ENCODE measurements around the gene AMN. TPM values are rescaled to one million over a fixed set of nuclear protein-coding genes. Genes with fewer than 3 reads are reported as not detected.

Gene AMN
- total RNA-seq, 1 experiment from 2014 or later = 1.7 TPM

GRCh38 chr14:102933618-102934231 is 11.3 kb downstream of the AMN start:
- peaks cover 25% of the 10 kb centered on the region for H3K27me3 ChIP-seq (ENCODE audit: control insufficient read depth, insufficient read depth, low read length)
- no peak overlapping the region for H3K4me3 ChIP-seq (ENCODE audit: insufficient read depth, low read depth, low read length)
- no peak for DNase-seq

GRCh38 chr14:102935756-102936155 is 13.3 kb downstream of the AMN start:
- Histone ChIP-seq H3K36me3 (replicated peaks; ENCODE audit: control insufficient read depth, insufficient read depth, low read length) (peaks cover 16% of the 10 kb centered on the region), H3K27me3 (ENCODE audit: control insufficient read depth, insufficient read depth, low read length) (peaks cover 5% of the 10 kb centered on the region), H3K4me3 (ENCODE audit: insufficient read depth, low read depth, low read length) (no peak overlapping the region)
- DNase-seq = no peak

More at GRCh38 chr14:102933618-102934231, 11.3 kb downstream of the AMN start:
- peaks cover 9% of the 10 kb centered on the region for H3K36me3 ChIP-seq (replicated peaks; ENCODE audit: control insufficient read depth, insufficient read depth, low read length)

GRCh38 chr14:102937331-102938175 is 15.1 kb downstream of the AMN start:
- DNase-seq = no peak
- H3K4me3 ChIP-seq (ENCODE audit: insufficient read depth, low read depth, low read length) = no peak overlapping the region
- H3K36me3 ChIP-seq (replicated peaks; ENCODE audit: control insufficient read depth, insufficient read depth, low read length) = peaks cover 22% of the 10 kb centered on the region
- no peaks in the 10 kb centered on the region for H3K27me3 ChIP-seq (ENCODE audit: control insufficient read depth, insufficient read depth, low read length)

GRCh38 chr14:102938191-102938590 is 15.7 kb downstream of the AMN start:
- Histone ChIP-seq H3K36me3 (replicated peaks; ENCODE audit: control insufficient read depth, insufficient read depth, low read length) (peaks cover 20% of the 10 kb centered on the region), H3K4me3 (ENCODE audit: insufficient read depth, low read depth, low read length) (no peak overlapping the region), H3K27me3 (ENCODE audit: control insufficient read depth, insufficient read depth, low read length) (no peaks in the 10 kb centered on the region)
- DNase-seq = no peak

- no peak overlapping the region for H3K4me3 ChIP-seq (ENCODE audit: insufficient read depth, low read depth, low read length)
- H3K36me3 ChIP-seq (replicated peaks; ENCODE audit: control insufficient read depth, insufficient read depth, low read length) = peaks cover 25% of the 10 kb centered on the region
- DNase-seq = no peak
- no peaks in the 10 kb centered on the region for H3K27me3 ChIP-seq (ENCODE audit: control insufficient read depth, insufficient read depth, low read length)
These were observed 16.9 kb downstream of the AMN start for GRCh38 chr14:102939329-102939728.

GRCh38 chr14:102939820-102940561 is 17.5 kb downstream of the AMN start:
- no peak overlapping the region for H3K4me3 ChIP-seq (ENCODE audit: insufficient read depth, low read depth, low read length)
- DNase-seq = no peak
- H3K36me3 ChIP-seq (replicated peaks; ENCODE audit: control insufficient read depth, insufficient read depth, low read length) = peaks cover 27% of the 10 kb centered on the region
- H3K27me3 ChIP-seq (ENCODE audit: control insufficient read depth, insufficient read depth, low read length) = no peaks in the 10 kb centered on the region

GRCh38 chr14:102940729-102941362 is 18.4 kb downstream of the AMN start:
- H3K4me3 ChIP-seq (ENCODE audit: insufficient read depth, low read depth, low read length) = no peak overlapping the region
- DNase-seq = no peak
- peaks cover 35% of the 10 kb centered on the region for H3K36me3 ChIP-seq (replicated peaks; ENCODE audit: control insufficient read depth, insufficient read depth, low read length)
- no peaks in the 10 kb centered on the region for H3K27me3 ChIP-seq (ENCODE audit: control insufficient read depth, insufficient read depth, low read length)

GRCh38 chr14:102941419-102942011 is 19.1 kb downstream of the AMN start:
- Histone ChIP-seq H3K36me3 (replicated peaks; ENCODE audit: control insufficient read depth, insufficient read depth, low read length) (peaks cover 36% of the 10 kb centered on the region), H3K4me3 (ENCODE audit: insufficient read depth, low read depth, low read length) (no peak overlapping the region), H3K27me3 (ENCODE audit: control insufficient read depth, insufficient read depth, low read length) (no peaks in the 10 kb centered on the region)
- no peak for DNase-seq

- Histone ChIP-seq H3K27me3 (ENCODE audit: control insufficient read depth, insufficient read depth, low read length) (no peaks in the 10 kb centered on the region), H3K4me3 (ENCODE audit: insufficient read depth, low read depth, low read length) (no peak overlapping the region), H3K36me3 (replicated peaks; ENCODE audit: control insufficient read depth, insufficient read depth, low read length) (peaks cover 36% of the 10 kb centered on the region)
- DNase-seq = no peak
These were observed 19.6 kb downstream of the AMN start for GRCh38 chr14:102942069-102942468.

GRCh38 chr14:102943454-102943853 is 21.0 kb downstream of the AMN start:
- Histone ChIP-seq H3K27me3 (ENCODE audit: control insufficient read depth, insufficient read depth, low read length) (no peaks in the 10 kb centered on the region), H3K36me3 (replicated peaks; ENCODE audit: control insufficient read depth, insufficient read depth, low read length) (peaks cover 34% of the 10 kb centered on the region), H3K4me3 (ENCODE audit: insufficient read depth, low read depth, low read length) (no peak overlapping the region)
- DNase-seq = no peak

GRCh38 chr14:102943979-102944378 is 21.5 kb downstream of the AMN start:
- Histone ChIP-seq H3K4me3 (ENCODE audit: insufficient read depth, low read depth, low read length) (no peak overlapping the region), H3K36me3 (replicated peaks; ENCODE audit: control insufficient read depth, insufficient read depth, low read length) (peaks cover 35% of the 10 kb centered on the region)
- DNase-seq = no peak

GRCh38 chr14:102944448-102945330 is 22.2 kb downstream of the AMN start:
- Histone ChIP-seq H3K27me3 (ENCODE audit: control insufficient read depth, insufficient read depth, low read length) (no peaks in the 10 kb centered on the region), H3K4me3 (ENCODE audit: insufficient read depth, low read depth, low read length) (no peak overlapping the region), H3K36me3 (replicated peaks; ENCODE audit: control insufficient read depth, insufficient read depth, low read length) (peaks cover 34% of the 10 kb centered on the region)
- no peak for DNase-seq

More at GRCh38 chr14:102943979-102944378, 21.5 kb downstream of the AMN start:
- H3K27me3 ChIP-seq (ENCODE audit: control insufficient read depth, insufficient read depth, low read length) = no peaks in the 10 kb centered on the region

GRCh38 chr14:102945346-102946130 is 23.1 kb downstream of the AMN start:
- Histone ChIP-seq H3K36me3 (replicated peaks; ENCODE audit: control insufficient read depth, insufficient read depth, low read length) (peaks cover 41% of the 10 kb centered on the region), H3K27me3 (ENCODE audit: control insufficient read depth, insufficient read depth, low read length) (no peaks in the 10 kb centered on the region), H3K4me3 (ENCODE audit: insufficient read depth, low read depth, low read length) (no peak overlapping the region)
- no peak for DNase-seq
